Peyer's patch (tissue), 4 donors: Measurements from ENCODE around the gene RGPD3.
"Not testable (repeated sequence)": the region's sequence is repeated elsewhere in the genome, so short reads cannot be mapped to it uniquely, and the experiment has no call there.

Experiments
- POLR2A ChIP-seq, 2 donors: fragments of 450-650 bp; IDR thresholded peaks; one replicate each; pipeline ENCODE4 v1.5.1; 2017; ENCODE audit warnings: antibody characterized with exemption in 2 of 2, mild to moderate bottlenecking in 2 of 2, moderate library complexity in 2 of 2
- TF ChIP-seq, protein P1 (sequence below), 6 experiments: fragments of 450-650 bp in 4 of 6; fragments of 200-600 bp in 2 of 6; sonication (generic) in 1 of 6; IDR thresholded peaks; one replicate each; pipeline ENCODE4 v1.5.1; 2017 to 2019; ENCODE audit warnings: antibody characterized with exemption in 6 of 6, mild to moderate bottlenecking in 3 of 6, moderate library complexity in 1 of 6

- TF ChIP-seq POLR2A (IDR thresholded peaks at IDR 0.05), result not testable (repeated sequence)
- TF ChIP-seq, protein P1, sequence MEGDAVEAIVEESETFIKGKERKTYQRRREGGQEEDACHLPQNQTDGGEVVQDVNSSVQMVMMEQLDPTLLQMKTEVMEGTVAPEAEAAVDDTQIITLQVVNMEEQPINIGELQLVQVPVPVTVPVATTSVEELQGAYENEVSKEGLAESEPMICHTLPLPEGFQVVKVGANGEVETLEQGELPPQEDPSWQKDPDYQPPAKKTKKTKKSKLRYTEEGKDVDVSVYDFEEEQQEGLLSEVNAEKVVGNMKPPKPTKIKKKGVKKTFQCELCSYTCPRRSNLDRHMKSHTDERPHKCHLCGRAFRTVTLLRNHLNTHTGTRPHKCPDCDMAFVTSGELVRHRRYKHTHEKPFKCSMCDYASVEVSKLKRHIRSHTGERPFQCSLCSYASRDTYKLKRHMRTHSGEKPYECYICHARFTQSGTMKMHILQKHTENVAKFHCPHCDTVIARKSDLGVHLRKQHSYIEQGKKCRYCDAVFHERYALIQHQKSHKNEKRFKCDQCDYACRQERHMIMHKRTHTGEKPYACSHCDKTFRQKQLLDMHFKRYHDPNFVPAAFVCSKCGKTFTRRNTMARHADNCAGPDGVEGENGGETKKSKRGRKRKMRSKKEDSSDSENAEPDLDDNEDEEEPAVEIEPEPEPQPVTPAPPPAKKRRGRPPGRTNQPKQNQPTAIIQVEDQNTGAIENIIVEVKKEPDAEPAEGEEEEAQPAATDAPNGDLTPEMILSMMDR (IDR thresholded peaks at IDR 0.05), result not testable (repeated sequence)
Measured at GRCh38 chr2:106500350-106500749, 32.1 kb upstream of the RGPD3 start.
